Measurements from ENCODE around the gene NOTCH1.

The NOTCH1 gene

DNA sequence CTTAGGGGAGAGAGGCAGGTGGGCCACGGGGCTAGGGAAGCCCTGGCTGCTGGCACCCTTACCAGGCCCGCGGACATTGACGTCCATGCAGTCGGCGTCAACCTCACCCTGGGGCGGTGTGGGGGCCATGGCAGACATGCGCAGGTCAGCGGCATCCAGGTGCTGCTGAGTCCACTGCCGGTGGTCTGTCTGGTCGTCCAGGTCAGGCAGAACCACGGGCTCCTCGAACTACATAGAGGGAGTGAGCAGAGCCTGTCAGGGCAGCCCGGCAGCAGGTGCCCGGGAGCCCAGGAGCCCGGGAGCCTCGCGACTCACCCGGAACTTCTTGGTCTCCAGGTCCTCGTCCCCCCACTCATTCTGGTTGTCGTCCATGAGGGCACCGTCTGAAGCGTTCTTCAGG, 44.2 kb downstream of the NOTCH1 start:
- no peak for DNase-seq (ENCODE audit: low read depth in 2 of 2)

DNA sequence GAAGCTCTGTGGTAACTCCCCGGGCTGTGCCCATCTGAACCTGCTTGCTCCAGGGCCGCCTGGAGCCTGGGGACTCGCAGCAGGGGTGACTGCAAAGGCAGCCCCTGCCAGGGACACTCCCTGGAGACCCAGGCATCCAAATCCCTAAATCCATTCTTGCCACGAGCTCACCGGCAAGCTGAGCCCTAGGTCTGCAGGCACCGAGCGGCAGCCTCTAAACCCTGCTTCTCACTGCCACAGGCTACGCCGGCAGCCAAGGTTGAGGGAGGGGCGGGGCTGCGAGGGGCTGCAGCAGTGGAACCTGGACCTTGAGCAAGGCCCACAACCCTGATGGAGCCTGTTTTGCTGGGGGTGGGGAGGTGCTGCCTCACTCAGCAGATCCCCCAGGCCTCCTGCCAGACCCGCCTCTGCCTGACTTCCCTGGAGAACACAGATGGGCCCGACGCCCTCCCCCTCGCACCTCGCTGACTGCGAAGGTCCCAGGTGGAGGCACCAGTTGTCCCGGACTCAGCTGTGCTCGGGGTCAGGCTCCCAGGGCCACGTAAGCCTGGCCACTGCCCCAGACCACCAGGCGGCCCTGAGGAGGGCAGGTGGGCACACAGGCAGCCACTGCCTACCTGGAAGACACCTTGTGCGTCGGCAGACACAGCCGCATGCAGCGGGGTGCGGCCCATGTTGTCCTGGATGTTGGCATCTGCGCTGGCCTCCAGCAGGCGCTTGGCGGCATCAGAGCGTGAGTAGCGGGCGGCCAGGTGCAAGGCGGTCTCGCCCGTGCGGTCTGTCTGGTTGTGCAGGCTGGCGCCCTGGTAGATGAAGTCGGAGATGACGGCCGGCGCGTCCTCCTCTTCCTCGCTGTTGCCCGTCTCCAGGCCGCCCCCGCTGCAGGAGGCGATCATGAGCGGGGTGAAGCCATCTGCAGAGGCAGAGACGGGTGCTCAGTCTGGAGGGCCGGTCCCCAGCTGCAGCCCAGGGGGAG, 45.6 kb downstream of the NOTCH1 start:
- DNase-seq (ENCODE audit: low read depth in 2 of 2) = no peak

DNA sequence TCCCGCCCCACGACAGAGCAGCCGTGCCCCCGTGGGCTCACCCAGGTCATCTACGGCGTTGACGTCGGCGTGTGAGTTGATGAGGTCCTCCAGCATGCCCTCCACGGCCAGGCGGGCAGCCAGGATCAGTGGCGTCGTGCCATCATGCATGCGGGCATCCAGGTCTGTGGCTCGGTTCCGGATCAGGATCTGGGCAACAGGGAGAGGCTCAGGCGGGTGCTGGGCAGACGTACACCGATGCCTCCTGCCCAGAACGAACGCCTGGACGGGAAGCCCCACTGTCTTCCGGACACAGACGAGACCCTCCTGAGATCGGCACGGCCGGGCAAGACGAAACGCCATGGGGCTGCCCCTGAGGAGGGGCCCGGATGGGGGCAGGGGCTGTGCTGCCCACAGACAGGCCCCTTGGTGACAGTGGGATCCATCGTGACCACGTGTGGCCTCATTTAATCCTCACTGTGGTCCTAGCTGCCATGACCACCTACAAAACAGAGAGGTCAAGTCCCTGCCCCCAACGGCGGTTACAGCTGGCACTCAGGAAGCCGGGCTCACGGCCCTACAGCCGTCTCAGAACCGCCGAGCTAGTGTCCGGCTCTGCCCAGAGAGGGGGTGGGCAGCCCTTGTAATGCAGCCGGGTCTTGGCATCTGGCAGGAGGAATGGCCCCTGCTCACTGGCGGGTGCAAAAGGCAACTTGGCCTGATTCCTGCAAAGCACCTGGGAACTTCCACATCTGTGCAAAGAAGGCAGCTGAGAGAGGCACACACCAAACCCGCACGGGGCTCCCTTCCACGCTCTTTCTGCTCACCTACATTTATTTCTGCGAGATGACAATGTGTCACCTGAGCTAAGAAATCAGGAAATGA, 46.5 kb downstream of the NOTCH1 start:
- no peak for DNase-seq (ENCODE audit: low read depth in 2 of 2)

DNA sequence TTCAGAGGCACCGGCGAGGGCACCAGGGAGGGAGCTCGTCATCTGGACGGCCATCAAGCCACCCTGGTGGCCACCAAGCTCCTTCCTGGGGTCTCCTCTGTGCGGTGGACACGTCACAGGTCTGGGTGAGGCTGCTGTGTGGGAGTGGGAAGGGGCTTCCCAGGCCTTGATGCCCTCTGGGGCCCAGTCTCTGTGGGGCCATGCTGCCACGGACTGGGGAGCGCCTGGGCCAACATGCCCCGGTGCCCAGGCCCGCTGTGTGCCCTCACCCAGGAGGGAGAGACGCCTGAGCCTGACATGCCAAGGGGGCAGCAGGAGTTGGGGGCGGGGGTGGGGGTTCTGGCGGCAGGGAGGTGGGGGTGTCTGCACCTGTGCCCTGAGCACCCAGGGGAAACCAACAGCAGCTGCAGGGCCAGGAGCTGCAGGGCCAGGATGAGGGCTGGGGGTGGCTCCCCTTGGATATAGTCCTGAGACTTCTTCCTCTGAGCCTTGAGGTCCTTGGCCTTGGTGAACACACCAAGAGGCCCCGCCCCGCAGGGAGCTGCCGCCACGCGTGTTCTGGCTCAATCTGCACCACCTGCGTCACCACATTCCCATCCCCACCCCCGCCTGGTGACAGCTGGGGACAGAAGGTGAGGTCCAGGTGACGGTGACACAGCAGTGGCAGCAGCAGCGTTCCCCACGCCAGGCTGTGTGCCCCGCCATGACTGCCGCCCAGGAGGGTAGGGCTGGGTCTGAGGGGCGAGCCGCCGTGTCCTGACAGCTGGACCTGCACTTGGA, 47.7 kb downstream of the NOTCH1 start:
- DNase-seq (ENCODE audit: low read depth in 2 of 2) = no peak

DNA sequence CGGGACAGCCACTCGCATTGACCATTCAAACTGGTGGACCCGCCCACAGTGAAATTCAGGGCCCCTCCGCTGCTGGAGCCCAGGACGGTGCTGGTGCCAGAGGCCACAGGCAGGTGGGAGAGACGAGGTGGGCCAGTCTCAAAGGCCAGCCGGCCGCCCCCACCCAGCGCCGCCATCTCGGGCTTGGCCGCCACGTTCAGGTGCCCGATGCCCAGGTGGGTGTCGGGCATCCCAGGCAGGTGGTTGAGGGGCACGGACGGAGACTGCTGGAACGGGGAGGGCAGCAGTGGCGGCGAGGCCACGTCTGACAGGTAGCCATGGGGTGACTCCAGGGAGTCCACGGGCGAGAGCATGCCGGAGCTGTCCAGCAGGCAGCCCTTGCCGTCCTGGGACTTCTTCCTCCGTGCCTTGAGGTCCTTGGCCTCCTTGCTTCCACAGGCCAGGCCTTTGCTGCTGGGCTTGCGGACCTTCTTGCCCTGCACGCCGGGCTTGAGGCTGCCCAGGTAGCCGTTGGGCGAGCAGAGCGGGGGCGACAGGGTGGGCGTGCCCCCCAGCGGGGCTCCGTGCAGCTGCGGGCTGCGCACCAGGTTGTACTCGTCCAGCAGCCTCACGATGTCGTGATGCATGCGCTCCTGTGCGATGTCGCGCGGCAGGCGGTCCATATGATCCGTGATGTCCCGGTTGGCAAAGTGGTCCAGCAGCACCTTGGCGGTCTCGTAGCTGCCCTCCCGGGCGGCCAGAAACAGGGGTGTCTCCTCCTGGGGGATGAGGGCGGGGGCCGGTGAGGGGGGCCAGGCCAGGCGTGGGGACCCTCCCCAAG, 48.8 kb downstream of the NOTCH1 start:
- no peak for DNase-seq (ENCODE audit: low read depth in 2 of 2)

DNA sequence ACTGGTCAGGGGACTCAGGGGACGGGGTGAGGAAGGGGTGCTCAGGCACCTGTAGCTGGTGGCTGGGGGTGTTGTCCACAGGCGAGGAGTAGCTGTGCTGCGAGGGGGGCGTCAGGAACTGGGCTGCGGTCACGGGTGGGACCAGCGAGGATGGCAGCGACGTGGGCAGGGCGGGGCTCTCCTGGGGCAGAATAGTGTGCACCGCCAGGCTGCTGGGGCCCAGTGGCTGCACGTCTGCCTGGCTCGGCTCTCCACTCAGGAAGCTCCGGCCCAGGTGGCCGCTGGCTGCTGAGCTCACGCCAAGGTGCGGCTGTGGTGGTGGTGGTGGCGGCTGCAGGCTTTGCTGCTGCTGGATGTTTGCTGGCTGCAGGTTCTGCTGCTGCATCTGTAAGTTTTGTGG, 49.7 kb downstream of the NOTCH1 start:
- DNase-seq (ENCODE audit: low read depth in 2 of 2) = no peak

DNA sequence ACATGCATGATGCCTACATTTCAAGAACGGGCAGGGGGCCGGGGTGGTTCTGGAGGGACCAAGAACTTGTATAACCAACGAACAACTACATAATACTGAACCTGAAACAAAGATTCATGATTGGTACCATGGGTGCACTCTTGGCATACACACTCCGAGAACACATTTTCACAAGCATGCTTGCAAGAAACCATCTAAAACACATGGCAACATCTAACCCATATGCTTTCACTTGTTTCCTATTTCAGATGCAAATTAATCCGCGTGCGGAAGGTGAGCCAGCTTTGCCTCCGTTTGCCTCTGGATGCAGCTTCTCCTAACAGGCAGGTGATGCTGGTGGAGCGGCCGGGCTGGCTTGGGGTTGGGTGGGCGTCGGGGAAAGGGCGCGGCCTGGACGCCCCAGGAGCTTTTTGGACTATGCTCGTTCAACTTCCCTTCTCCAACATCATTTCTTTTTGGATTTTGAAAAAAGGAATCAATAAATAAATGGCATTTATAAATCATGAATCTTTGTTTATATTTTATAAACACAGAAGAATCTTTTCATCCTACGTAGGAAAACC, 50.5 kb downstream of the NOTCH1 start:
- no peak for DNase-seq (ENCODE audit: low read depth in 2 of 2)

DNA sequence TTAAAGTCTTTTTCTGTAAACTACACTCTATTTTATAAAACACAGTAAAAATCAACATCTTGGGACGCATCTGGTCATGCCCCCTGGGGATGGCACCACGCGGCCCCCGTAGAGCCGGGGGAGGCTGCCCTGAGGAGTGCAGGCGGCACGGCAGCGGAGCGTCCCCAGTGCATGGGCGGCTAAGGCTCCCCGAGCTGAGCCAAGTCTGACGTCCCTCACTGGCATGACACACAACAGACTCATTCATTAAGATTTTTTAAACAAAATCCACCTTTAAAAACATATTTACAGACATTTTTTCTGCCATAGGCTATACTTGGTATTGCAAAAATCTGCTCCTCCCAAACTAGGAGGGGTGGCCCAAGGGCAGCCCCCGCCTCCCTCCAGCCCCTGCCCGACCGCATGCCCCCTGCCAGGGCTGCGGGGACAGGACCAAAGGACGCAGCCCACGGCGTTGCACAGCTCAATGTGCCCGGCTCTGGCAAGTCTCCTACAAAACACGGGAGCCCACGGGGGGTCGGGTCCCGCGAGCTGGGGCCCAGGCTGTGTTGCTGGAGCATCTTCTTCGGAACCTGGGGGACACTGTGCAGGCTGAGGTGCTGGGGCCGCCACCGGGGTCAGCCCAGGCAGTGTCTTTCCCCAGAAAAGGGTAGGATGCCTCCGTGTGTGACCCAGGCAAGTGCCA, 51.2 kb downstream of the NOTCH1 start:
- DNase-seq (ENCODE audit: low read depth in 2 of 2) = no peak

DNA sequence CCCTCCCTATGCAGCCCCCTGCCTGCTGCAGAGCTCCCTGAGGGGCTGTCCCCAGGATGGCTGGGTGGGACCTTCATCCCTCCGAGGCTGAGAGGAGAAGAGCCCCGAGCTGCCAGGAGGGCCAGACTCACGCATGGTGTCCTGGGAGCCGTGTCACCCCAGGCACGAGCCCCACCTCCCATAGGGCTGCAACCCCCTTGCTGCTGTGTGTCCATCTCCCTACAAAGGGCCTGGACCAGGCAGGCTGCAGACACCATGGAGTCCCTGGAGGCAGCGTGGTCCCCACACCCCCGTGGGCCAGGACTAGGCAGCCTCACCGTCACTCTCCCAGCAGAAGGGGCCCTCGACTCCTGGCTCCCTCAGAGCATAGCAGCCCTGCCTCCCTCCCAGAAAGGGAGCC, 51.8 kb downstream of the NOTCH1 start:
- no peak for DNase-seq (ENCODE audit: low read depth in 2 of 2)

DNA sequence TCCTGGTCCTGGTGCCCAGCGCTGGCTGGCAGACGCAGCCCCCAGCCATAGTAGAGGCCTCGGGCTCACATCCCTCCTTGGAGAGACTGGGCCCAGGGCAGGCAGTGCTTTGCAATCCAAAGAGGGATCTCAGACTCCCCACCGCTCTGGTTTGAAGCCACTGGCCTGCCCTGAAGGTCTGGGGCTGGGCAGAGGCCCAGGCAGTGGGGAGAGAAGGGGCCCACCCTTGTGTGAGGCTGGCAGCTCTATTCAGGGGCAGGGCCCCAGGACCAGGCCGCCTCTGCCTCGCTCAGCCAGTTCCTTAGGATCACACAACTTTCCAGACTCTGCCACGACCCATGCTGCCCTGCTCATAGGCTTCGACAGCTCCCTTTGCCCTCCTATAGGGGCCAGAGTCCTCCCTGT, 52.3 kb downstream of the NOTCH1 start:
- no peak for DNase-seq (ENCODE audit: low read depth in 2 of 2)

DNA sequence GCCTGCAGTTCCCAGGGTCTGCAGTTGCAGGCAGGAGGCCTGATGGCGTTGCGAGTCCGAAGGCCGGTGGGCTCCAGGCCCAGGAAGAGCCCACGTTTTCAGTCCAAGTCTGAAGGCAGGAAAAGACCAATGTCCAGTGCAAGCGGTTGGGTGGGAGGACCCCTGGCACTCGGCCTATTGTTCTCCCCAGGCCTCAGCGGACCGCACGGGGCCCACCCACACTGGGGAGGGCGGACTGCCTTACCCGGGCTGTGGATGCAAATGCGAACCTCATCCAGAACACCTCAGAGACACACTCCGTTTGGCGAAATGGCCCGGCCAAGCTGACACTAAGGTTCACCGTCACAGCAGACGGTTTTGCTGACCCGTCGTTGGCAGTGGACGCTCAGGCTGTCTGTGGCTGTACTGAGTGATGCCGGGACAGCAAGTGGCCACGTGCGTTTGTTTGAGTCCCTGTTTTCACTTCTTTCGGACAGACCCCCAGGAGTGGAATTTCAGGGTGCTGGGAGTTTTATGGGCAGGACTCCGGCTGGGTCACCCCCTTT, 52.8 kb downstream of the NOTCH1 start:
- no peak for DNase-seq (ENCODE audit: low read depth in 2 of 2)

DNA sequence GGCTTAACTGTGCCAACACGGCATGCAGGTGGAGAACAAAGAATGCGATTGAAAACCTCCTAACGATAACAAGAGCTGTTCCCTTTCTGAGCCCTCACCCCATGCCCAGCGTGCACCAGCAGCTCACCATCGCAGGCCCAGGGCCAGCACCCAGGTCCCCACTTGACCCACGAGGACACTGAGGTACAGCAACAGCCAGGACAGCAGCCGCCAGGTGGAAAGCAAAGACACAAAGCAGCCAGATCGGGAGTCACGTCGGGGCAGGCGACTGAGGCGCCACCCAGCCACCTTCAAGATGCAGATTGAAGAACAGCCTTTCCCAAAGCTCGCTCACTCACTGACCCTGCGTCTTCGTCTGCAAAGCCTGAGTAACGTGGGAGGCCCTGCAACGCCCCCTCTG, 56.1 kb downstream of the NOTCH1 start:
- DNase-seq (ENCODE audit: low read depth in 2 of 2) = no peak

DNA sequence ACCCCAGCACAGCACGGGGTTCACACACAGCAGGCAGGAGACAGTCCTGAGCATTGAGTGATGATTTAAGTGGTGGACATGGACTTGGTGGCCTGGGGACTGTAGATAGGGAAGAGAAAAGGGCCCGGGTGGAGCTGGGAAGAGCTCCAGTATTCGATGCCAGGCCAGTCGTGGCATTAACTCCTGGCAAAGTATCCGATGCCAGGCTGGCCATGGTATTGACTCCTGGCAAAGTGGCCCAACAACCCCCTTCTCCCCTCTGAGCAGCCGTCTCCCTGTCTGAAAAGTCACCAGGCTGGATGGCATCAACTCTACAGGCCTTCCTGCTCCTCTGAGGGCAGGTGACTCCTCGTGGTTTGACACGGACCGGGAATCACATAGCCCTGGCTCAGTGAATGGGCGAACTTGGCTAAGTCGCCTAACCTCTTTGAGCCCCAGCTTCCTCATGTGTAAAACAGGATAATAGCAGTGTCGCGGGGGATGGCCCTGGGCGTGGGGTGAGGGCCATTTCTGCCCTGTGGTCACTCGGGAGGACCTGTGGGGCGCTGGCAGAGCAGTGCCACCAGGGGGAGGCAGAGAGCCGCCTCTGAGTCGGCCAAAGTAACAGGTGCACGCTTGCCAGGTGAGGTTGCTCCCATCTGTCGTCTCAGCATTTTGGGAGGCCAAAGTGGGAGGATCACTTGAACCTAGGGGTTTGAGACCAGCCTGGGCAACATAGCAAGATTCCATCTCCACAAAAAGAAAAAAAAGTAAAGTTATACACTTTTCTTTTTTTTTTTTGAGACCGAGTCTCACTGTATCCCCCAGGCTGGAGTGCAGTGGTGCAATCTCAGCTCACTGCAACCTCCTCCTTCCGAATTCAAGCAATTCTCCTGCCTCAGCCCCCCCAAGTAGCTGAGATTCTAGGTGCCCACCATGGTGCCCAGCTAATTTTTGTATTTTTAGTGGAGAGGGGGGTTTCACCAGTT, 57.3 kb downstream of the NOTCH1 start:
- DNase-seq (ENCODE audit: low read depth in 2 of 2) = peak in 1 of 2 donors; percentile 35

DNA sequence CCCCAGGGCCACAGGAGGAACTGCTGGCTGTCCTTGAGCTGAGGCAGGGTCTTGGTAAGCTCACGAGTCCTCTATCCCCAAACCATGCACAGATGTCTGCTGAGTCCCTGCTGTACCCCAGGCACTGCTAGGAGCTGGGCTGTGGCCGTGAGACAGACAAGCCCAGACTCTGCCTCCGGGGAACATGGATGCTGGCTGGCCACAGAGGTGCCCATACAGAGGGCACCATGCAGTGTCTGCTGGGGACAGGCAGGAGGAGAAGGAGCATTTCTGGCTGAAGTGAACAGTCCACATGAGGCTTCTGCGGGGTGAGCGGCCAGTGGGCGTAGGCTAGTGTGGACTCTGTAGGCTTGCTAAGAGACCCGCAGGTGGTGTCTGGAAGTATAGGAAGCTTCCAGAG, 58.2 kb downstream of the NOTCH1 start:
- no peak for DNase-seq (ENCODE audit: low read depth in 2 of 2)

DNA sequence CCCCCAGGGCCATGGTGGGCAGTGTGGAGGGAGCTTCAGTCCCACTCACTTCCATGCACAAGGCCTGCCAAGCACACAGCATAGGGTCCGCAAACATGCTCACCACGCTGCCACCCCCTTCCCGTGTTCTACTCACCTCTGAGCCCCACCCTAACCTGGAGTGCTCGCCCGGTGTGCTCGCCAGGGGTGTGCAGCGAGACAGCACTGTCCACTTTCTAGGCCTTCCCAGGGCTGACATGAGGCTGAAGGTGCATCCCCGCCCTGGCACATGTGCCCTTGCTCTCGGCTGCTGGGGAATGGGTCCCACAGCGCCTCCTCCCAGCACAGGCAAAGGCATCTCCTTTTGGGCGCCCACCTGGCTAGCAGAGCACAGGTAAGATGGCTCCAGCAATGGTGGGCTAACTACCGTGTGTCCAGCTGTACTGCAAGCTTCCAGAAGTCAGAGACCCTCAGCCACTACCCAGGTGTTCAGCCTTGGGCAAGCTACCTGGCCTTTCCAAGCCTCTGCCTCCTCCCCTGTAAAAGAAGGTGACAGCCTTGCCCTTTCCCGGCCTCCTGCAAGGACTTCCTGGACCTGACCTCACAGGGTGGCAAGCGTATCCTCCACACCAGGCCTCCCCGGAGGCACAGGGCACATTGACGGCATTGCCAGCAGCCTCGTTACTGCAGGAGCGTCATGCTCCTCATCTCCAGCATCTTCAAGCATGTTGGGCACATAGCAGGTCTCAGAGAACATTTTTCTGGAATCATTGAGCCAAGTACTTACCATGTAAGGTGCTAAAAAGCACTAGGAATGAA, 58.8 kb downstream of the NOTCH1 start:
- no peak for DNase-seq (ENCODE audit: low read depth in 2 of 2)

DNA sequence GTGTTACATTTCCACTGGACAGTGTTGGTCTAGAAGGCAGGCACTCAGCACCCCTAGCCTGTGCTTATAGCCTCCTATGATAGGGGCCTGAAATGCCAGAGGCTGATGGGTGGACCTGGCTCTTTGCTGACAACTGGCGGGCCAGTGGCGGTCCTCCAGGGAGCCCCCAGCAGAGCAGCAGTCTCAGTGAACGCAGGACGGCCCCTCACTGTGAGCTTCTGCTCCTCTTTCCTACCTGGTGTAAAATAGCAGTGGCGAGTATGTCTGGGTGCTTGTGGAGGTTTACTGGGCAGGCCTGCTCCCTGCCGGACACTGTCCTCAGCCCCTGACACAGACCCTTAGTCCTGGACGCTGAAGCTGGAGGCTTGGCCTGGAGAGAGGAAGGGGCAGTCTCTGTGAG, 59.7 kb downstream of the NOTCH1 start:
- DNase-seq (ENCODE audit: low read depth in 2 of 2) = no peak
